ENCODE measurements around the gene PAM16. TPM values are rescaled to one million over a fixed set of nuclear protein-coding genes. Genes with fewer than 3 reads are reported as not detected.

Gene PAM16
- total RNA-seq, 2 donors from 2014 or later = 57.7 to 66.2 TPM

DNA sequence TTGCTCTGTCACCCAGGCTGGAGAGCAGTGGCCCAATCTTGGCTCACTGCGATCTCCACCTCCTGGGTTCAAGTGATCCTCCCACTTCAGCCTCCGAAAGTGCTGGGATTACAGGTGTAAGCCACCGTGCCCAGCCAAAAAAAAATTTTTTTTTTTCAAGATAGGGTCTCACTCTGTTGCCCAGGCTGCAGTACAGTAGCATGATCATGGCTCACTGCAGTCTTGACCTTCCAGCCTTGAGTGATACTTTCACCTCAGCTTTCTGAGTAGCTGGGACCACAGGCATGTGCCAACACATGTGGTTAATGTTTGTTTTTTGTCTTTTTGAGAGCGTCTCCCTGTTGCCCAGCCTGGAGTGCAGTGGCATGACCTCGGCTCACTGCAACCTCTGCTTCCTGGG is 1.7 kb upstream of the PAM16 start:
- Mint-ChIP-seq H3K27ac (no peak overlapping the region), H3K27me3 (ENCODE audit: insufficient read depth) (no peaks in the 10 kb centered on the region), H3K4me1 (peaks cover 4% of the 10 kb centered on the region), H3K36me3 (ENCODE audit: low read depth) (peaks cover 5% of the 10 kb centered on the region), H3K4me3 (no peak overlapping the region), H3K9me3 (no peaks in the 10 kb centered on the region)
- no peak for DNase-seq
- Histone ChIP-seq H3K9me3 (ENCODE audit: control insufficient read depth, low read length) (no peaks in the 10 kb centered on the region), H3K27me3 (ENCODE audit: control insufficient read depth, insufficient read depth, low read length, poor library complexity, severe bottlenecking) (no peaks in the 10 kb centered on the region), H3K4me3 (ENCODE audit: low read length) (no peak overlapping the region), H3K36me3 (ENCODE audit: control insufficient read depth, insufficient read depth, low read length) (no peaks in the 10 kb centered on the region), H3K27ac (ENCODE audit: low read depth, low read length) (no peak overlapping the region), H3K4me1 (ENCODE audit: control insufficient read depth, insufficient read depth, low read length) (no peaks in the 10 kb centered on the region), H3K9ac (ENCODE audit: extremely low read depth, low read length, poor library complexity, severe bottlenecking) (no peak overlapping the region)
- TF ChIP-seq, protein P1, sequence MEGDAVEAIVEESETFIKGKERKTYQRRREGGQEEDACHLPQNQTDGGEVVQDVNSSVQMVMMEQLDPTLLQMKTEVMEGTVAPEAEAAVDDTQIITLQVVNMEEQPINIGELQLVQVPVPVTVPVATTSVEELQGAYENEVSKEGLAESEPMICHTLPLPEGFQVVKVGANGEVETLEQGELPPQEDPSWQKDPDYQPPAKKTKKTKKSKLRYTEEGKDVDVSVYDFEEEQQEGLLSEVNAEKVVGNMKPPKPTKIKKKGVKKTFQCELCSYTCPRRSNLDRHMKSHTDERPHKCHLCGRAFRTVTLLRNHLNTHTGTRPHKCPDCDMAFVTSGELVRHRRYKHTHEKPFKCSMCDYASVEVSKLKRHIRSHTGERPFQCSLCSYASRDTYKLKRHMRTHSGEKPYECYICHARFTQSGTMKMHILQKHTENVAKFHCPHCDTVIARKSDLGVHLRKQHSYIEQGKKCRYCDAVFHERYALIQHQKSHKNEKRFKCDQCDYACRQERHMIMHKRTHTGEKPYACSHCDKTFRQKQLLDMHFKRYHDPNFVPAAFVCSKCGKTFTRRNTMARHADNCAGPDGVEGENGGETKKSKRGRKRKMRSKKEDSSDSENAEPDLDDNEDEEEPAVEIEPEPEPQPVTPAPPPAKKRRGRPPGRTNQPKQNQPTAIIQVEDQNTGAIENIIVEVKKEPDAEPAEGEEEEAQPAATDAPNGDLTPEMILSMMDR (conservative IDR thresholded peaks at IDR 0.05) = no peak
- 84 to 97% methylated on average over 4 to 5 of the region's 5 CpGs for WGBS, 2 experiments (ENCODE audit: insufficient coverage in 1 of 2, insufficient read length in 1 of 2)

DNA sequence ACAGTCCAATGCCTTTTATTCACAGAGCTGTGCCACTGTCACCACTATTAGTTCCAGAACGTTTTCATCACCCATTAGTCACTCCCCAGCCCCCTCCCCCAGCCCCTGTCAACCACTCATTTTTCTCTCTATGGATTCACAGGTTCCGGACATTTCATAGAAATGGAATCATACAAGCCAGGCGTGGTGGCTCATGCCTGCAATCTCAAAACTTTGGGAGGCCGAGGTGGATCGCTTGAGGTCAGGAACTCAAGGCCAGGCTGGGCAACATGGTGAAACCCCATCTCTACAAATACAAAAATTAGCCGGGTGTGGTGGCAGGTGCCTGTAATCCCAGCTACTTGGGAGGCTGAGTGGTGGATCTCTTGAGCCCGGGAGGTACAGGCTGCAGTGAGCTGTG is 759 bp upstream of the PAM16 start:
- WGBS, 2 experiments (ENCODE audit: insufficient coverage in 1 of 2, insufficient read length in 1 of 2) = 84 to 85% methylated on average over 5 to 7 of the region's 7 CpGs
- no peak overlapping the region for H3K27ac ChIP-seq (ENCODE audit: low read depth, low read length)
- no peak overlapping the region for H3K4me3 ChIP-seq (ENCODE audit: low read length)

DNA sequence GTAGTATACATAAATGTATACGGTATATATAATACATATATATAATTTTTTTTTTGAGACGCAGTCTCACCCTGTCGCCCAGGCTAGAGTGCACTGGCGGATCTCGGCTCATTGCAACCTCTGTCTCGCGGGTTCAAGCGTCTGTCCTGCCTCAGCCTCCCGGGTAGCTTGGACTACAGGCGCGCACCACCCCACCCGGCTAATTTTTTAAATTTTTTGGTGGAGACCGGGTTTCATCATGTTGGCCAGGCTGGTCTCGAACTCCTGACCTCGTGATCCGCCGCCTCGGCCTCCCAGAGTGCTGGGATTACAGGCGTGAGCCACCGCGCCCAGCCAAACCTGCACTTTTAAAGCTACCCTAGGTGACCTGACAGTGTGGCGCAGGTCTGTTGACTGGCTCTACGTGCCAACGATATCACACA is 745 bp downstream of the PAM16 start:
- Mint-ChIP-seq H3K4me1 (peaks cover 4% of the 10 kb centered on the region), H3K4me3 (peak overlapping the region; percentile 92), H3K9me3 (no peaks in the 10 kb centered on the region), H3K27me3 (ENCODE audit: insufficient read depth) (no peaks in the 10 kb centered on the region), H3K27ac (peak overlapping the region; percentile 97), H3K36me3 (ENCODE audit: low read depth) (peaks cover 14% of the 10 kb centered on the region)
- whole genome bisulfite sequencing, 2 experiments (ENCODE audit: insufficient coverage in 1 of 2, insufficient read length in 1 of 2) = 26 to 31% methylated on average over 19 to 23 of the region's 24 CpGs
- Histone ChIP-seq H3K36me3 (ENCODE audit: control insufficient read depth, insufficient read depth, low read length) (peaks cover 5% of the 10 kb centered on the region), H3K9ac (ENCODE audit: extremely low read depth, low read length, poor library complexity, severe bottlenecking) (peak overlapping the region; percentile 81), H3K27ac (ENCODE audit: low read depth, low read length) (peak overlapping the region; percentile 27), H3K4me1 (ENCODE audit: control insufficient read depth, insufficient read depth, low read length) (no peaks in the 10 kb centered on the region), H3K27me3 (ENCODE audit: control insufficient read depth, insufficient read depth, low read length, poor library complexity, severe bottlenecking) (no peaks in the 10 kb centered on the region), H3K4me3 (ENCODE audit: low read length) (peak overlapping the region; percentile 92), H3K9me3 (ENCODE audit: control insufficient read depth, low read length) (no peaks in the 10 kb centered on the region)
- no peak for DNase-seq
- TF ChIP-seq, protein P1 (conservative IDR thresholded peaks at IDR 0.05) = no peak

More for the DNA sequence above, 759 bp upstream of the PAM16 start:
- Mint-ChIP-seq H3K9me3 (no peaks in the 10 kb centered on the region), H3K4me3 (peak overlapping the region; percentile 92), H3K4me1 (peaks cover 4% of the 10 kb centered on the region), H3K36me3 (ENCODE audit: low read depth) (peaks cover 5% of the 10 kb centered on the region), H3K27ac (no peak overlapping the region), H3K27me3 (ENCODE audit: insufficient read depth) (no peaks in the 10 kb centered on the region)
- Histone ChIP-seq H3K9me3 (ENCODE audit: control insufficient read depth, low read length) (no peaks in the 10 kb centered on the region), H3K36me3 (ENCODE audit: control insufficient read depth, insufficient read depth, low read length) (peaks cover 5% of the 10 kb centered on the region), H3K27me3 (ENCODE audit: control insufficient read depth, insufficient read depth, low read length, poor library complexity, severe bottlenecking) (no peaks in the 10 kb centered on the region), H3K9ac (ENCODE audit: extremely low read depth, low read length, poor library complexity, severe bottlenecking) (no peak overlapping the region), H3K4me1 (ENCODE audit: control insufficient read depth, insufficient read depth, low read length) (no peaks in the 10 kb centered on the region)
- no peak for DNase-seq
- TF ChIP-seq, protein P1 (conservative IDR thresholded peaks at IDR 0.05) = no peak

All from endodermal cell (in vitro differentiated cells).